ENCODE data around the gene LACTBL1.

LACTBL1 gene

GRCh38 chr1:22912311-22912710, 60.4 kb downstream of the LACTBL1 start:
- no peak for DNase-seq

GRCh38 chr1:22910986-22911651, 61.5 kb downstream of the LACTBL1 start:
- DNase-seq, result no peak

GRCh38 chr1:22910286-22910685, 62.4 kb downstream of the LACTBL1 start:
- no peak for DNase-seq

- DNase-seq, result no peak
These were observed 63.7 kb downstream of the LACTBL1 start for GRCh38 chr1:22908880-22909426.

- DNase-seq, result no peak
These were observed 65.1 kb downstream of the LACTBL1 start for GRCh38 chr1:22907528-22907927.

- DNase-seq, result no peak
These were observed 65.7 kb downstream of the LACTBL1 start for GRCh38 chr1:22906968-22907367.

- DNase-seq, result no peak
These were observed 69.6 kb downstream of the LACTBL1 start for GRCh38 chr1:22903113-22903512.
